NCI-H146 (cell line): Measurements from ENCODE around the gene ZNF160.
"Not testable (repeated sequence)": the region's sequence is repeated elsewhere in the genome, so short reads cannot be mapped to it uniquely, and the experiment has no call there.

Source experiments
- DNase-seq: peaks from one replicate; lab custom pipeline; 2025; lab: John Stamatoyannopoulos, UW

Gene ZNF160

DNA sequence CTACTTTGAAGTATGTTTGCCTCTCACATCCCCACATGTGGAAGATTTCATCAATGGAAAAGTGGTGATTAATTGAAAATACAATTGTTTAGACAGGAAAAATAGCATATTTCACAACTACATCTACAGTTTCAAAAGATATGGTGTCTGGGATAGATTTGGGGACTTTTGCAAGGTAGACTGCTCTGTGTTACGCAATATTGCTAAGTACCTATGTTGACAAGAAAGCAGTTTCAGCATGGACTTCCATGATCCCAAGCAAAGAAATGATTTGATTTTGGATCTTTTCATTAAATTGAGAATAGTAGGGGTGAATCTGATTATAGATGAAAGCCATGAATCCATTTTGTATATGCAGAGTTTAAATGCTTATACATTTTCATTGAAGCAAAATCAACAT lies 10.5 kb downstream of the ZNF160 start:
- no peak for DNase-seq

DNA sequence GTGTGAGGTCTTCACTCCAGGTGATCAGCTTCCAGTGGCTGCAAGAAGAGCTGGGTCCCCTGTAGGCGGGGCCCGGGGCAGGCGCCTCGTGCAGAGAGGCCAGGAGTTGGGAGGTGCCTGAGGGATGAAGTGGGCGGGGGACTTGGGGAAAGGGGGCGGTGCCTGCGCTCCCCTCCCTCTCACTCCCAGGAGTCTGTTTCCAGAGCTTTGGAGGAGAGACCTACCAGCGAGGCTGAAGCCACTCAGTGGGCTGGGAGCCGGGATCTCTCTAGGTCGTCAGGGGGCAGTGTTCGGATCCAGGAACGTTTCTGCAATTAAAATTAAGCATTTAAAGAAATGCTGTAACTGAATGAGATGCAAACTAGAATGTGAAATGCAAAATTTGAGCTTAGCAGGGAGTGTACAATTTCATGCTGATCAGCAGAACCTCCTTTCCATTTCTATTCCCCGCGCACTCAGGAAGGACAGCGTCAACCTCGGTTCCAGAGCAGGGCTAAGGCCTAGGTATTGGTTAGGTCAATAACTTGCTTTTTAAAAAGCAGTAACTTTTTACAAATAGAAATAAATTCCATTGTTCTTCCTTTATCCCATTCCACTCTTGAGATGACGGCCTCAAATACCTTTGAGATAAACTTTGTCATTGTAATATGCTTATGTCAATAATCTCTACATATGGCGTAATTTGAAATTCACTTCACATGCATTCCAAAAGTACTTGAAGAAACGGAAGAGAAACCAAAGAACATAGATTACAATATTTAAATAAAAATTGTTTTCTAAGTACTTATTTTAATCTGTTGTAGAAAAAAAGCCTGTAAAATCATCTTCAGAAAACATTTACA lies 11.6 kb downstream of the ZNF160 start:
- no peak for DNase-seq

DNA sequence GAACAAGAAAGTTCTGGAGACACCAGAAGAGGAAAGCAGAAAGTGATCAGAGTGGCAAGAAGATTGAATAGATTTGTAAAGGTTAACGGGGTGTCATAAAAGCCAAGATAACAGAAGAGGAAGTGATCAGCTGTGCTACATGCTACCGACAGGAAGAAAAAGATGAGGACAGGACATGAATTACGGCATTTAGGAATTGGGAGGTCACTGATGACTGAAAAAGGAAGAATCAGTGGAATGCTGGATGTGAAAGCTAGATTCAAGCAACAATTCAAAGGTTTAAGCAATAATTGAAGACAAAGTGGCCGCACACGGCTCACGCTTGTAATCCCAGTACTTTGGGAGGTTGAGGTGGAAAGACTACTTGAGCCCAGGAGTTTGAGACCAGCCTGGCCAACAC lies 15.1 kb downstream of the ZNF160 start:
- no peak for DNase-seq

- no peak for DNase-seq
Observed at GRCh38 chr19:53086949-53087348, 16.3 kb downstream of the ZNF160 start.

- no peak for DNase-seq
Observed at GRCh38 chr19:53085496-53085895, 17.7 kb downstream of the ZNF160 start.

DNA sequence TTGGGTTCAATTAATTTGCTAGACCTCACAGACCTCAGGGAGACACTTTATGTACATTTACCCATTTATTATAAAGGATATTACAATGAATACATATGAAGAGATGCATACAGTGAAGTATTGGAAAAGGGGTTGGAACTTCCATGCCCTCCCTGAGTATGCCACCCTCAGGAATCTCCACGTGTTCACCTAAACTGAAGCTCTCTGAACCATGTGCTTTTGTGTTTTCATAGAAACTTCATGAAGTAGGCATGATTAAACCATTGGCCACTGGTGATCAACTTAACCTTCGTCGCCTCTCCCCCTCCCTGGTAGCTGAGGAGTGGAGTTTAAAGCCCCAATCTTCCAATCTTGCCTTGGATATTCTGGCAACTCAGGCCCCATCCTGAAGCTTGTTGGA lies 20.3 kb downstream of the ZNF160 start:
- no peak for DNase-seq

GRCh38 chr19:53079313-53079924 lies 23.8 kb downstream of the ZNF160 start:
- no peak for DNase-seq

DNA sequence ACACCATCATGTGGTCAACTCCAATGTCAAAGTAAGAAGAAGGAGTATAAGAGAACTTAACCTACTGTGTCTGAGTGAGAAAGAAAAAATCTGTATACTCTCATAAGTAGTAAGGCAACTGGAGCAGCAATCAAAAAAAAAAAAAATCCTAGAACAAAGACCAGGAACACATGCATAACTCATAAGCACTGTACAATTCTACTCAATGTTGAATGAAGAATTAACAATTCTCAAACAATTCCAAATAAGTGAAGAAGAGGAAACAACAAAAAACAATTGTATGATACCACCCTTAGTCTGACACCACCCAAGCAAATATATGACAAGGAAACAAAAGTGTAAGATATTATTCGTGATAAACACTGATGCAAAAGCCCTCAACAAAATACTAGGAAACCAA lies 24.6 kb downstream of the ZNF160 start:
- no peak for DNase-seq

DNA sequence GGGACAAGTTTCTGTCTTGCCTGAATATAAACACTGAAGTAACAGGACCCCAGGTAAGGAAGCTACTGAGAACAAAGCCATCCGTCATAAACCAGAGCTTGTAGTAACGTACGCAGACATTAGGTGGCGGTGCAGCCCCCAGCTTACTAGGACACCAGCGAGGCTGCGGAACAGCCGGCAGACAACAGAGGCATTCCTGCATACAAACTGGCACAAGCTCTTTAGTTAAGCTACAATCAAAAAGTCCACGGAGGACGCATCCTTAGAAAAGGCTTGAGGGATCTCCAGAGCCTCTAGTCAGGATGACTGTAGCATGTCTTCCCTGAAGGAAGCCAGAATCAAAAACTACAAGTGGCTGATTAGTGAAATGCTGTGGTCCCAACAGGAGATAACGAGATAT lies 26.2 kb downstream of the ZNF160 start:
- peak; percentile 49 for DNase-seq

DNA sequence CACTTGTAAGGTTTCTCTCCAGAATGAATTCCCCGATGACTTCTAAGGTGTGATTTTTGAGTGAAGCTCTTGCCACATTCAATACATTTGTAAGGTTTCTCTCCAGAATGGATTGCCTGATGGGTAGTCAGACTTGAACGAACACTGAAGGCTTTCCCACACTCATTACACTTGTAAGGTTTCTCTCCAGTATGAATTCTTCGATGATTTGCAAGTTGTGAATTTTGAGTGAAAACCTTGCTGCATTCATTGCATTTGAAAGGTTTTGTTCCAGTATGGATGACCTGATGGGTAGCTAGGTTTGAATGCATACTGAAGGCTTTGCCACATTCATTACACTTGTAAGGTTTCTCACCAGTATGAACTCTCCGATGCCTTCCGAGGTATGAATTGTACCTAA lies 34.4 kb downstream of the ZNF160 start:
- DNase-seq, result no peak

DNA sequence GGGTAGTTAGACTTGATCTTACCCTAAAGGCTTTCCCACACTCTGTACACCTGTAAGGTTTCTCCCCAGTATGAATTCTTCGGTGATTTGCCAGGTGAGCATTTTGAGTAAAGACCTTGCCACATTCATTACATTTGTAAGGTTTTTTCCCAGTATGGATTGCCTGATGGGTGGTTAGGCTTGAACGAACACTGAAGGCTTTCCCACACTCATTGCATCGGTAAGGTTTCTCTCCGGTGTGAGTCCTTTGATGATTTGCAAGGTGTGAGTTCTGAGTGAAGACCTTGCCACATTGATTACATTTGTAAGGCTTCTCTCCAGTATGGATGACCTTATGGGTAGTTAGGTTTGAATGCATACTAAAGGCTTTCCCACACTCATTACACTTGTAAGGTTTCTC lies 35.0 kb downstream of the ZNF160 start:
- no peak for DNase-seq

DNA sequence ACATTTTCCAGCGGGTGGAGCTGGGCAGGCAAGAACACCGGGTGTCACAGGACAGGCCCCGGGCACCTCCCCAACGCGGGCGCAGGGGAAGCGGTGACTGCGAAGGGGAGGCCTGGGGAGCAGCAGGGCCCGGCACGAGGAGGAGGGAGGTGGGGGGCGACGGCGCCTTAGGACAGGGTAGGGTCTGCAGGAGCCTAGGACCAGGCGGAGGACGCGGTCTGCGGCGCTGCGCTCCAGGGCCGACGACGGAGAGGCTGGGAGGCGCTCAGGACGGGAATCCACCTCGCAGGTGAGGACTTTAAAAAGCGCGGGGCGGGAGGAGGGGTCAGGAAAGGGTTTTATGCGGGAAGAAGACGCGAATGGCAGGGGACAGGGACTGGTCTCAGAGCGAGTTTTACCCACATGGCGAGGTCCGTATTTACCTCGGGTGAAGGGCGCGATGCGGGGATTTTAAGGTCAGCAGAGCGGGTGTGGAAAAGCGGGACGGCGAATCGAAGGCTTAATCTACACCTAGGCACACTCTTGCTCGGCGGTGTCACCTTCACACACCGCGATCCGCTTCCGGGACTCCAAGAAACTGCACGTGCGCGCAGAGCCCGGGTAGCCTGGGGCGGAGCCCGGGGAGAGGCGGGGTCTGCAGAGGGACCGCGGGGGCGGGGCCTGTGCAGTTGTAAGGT lies 45.2 kb downstream of the ZNF160 start:
- DNase-seq, result peak; percentile 54

- no peak for DNase-seq
Observed at GRCh38 chr19:53055117-53055516, 48.1 kb downstream of the ZNF160 start.

DNA sequence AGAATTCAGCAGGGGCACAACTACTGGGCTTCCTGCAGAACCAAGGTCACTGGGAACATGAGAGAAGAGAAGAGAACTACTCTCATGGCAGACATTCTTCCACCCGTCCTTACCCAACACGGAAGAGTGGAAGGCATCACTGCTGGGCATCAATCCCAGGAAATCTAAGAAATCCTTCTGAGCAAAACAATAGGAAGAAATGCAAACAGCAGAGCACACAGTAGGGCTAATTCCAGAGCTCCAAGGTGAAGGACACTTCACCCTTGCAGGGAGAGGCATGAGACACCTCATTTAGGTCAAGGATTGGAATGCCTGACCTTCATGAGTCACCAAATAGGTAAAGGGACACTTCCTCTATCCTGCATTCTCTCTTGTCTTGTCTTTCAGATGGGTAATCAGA lies 55.8 kb downstream of the ZNF160 start:
- DNase-seq, result no peak

- DNase-seq, result peak; percentile 33
Observed at GRCh38 chr19:53045536-53045935, 57.7 kb downstream of the ZNF160 start.

GRCh38 chr19:53041366-53041765 lies 61.9 kb downstream of the ZNF160 start:
- DNase-seq, result no peak

GRCh38 chr19:53037101-53038097 lies 65.8 kb downstream of the ZNF160 start:
- DNase-seq, result no peak

DNA sequence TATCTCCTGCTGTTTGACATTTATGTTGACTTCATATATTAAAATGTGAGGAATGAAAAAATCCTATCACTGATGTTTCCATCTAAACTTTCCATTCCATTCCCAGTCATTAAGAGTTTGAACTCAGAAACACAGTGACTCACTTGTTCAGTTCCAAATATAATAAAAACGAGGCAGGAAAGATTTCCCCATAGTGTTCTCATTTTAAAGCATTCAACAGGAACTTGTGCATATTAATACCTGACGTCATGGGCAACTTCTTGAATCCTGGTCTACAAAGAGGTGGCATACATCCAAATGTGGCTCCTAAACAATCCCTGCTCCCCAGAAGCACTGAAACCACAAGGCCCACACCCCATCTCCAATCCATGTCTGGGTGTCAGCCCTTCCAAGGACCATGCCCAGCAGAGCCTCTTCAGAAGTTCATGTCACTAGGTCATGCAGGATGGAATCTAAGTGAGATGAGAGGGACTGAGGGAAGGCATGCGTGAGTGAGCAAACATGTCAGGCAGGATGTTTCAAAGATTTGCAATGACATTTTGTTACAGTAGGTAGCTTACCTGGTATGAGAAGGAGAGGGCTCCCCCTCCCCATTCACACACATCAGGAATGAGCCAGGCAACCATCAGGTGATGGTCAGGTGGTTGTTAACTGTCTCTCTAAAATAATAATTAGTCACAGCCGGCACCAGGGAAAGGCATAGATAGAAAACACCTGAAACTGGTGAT lies 68.1 kb downstream of the ZNF160 start:
- DNase-seq, result no peak

DNA sequence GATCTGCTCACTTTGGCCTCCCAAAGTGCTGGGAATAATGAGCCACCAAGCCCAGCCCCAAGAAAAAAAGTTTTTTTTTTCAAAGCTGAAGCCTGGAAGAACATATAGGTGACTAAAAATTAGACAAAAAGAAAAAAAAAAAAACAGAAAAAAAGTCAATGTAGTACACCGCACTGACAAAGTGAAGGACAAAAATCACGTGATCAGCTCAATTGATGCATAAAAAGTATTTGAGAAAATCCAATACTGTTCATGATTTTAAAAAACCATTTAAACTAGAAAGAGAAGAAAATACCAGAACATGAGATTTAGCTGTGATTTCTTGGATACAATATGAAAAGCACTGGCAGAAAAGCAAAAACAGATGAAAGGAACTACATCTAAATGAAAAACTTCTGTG lies 69.2 kb downstream of the ZNF160 start:
- no peak for DNase-seq

GRCh38 chr19:53028306-53028705 lies 74.9 kb downstream of the ZNF160 start:
- not testable (repeated sequence) for DNase-seq

- no peak for DNase-seq
Observed at GRCh38 chr19:53019684-53020083, 83.5 kb downstream of the ZNF160 start.
